Astrocyte of the cerebellum (primary cell): ENCODE results near the gene PNMA5.
A peak's percentile ranks its signal among the peaks of the same experiment; 100 is the strongest.

ENCODE experiments used
- DNase-seq: peaks from one replicate; pipeline ENCODE4 v3.0.0-alpha.2; 2011; ENCODE audit warnings: low read depth
- H3K4me3 ChIP-seq: 2 replicates; pipeline ENCODE4 v1.5.1; 2011; ENCODE audit warnings: mild to moderate bottlenecking, low read depth, low read length, moderate library complexity
- in situ Hi-C: cut with HindIII; loops from 2 replicates; pipeline ENCODE4 v1.10.0; 2017; ENCODE audit warnings: low sequenced_read_pairs
- TF ChIP-seq, protein P1 (sequence below): IDR thresholded peaks from 2 replicates; pipeline ENCODE4 v1.5.1; 2012; ENCODE audit warnings: low read length, low read depth, moderate library complexity, mild to moderate bottlenecking; ENCODE audit errors: missing control alignments

Gene PNMA5

GRCh38 chrX:152958524-152959465, 35.1 kb downstream of the PNMA5 start:
- H3K4me3 ChIP-seq = peak overlapping the region; percentile 21
- in situ Hi-C loops = no loop called here
- TF ChIP-seq, protein P1, sequence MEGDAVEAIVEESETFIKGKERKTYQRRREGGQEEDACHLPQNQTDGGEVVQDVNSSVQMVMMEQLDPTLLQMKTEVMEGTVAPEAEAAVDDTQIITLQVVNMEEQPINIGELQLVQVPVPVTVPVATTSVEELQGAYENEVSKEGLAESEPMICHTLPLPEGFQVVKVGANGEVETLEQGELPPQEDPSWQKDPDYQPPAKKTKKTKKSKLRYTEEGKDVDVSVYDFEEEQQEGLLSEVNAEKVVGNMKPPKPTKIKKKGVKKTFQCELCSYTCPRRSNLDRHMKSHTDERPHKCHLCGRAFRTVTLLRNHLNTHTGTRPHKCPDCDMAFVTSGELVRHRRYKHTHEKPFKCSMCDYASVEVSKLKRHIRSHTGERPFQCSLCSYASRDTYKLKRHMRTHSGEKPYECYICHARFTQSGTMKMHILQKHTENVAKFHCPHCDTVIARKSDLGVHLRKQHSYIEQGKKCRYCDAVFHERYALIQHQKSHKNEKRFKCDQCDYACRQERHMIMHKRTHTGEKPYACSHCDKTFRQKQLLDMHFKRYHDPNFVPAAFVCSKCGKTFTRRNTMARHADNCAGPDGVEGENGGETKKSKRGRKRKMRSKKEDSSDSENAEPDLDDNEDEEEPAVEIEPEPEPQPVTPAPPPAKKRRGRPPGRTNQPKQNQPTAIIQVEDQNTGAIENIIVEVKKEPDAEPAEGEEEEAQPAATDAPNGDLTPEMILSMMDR = peak; percentile 72
- peak; percentile 58 for DNase-seq

DNA sequence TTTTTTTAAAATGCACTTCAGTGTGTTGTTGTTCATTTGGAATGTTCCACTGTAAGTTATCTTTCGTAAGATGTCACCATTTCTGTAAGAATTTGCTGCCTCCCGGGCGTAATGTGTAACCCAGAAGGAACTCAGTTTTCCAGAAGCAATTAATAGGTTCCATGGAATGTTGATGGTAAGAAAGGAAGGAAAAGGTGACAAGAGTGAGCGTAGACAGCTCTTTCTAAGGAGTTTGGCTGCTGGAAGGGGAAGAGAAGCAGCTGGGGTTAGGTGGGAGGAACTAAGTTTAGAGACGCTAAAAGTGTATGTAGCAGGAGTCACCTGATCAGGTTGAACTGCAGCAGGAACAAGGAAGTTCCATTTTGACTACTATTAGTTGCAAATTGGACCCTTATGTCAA, 35.9 kb downstream of the PNMA5 start:
- in situ Hi-C loops = no loop called here
- H3K4me3 ChIP-seq = no peak overlapping the region
- TF ChIP-seq, protein P1 = no peak
- DNase-seq = no peak

GRCh38 chrX:152950786-152951185, 43.1 kb downstream of the PNMA5 start:
- TF ChIP-seq, protein P1 = no peak
- in situ Hi-C loops = no loop called here
- no peak overlapping the region for H3K4me3 ChIP-seq
- no peak for DNase-seq

GRCh38 chrX:152949114-152949513, 44.8 kb downstream of the PNMA5 start:
- no peak overlapping the region for H3K4me3 ChIP-seq

DNA sequence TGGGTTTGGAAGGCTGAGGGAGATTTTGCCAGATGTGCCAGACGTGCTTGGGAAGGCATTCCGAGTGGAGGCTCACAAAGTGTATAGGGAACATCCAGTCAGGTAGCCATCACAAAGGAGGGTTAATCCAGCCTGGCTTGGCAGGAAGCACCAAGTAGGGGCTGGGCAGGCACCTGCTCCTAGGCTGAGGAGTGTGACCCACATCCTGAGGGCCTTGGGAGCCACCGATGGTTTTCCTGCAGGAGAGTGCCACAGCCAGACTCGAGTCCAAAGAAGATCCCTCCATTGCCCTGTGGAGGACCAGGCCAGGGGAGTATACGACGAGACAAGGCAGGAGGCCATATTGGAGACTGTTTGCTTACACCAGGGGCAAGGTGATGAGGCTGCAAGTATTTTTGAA, 47.2 kb downstream of the PNMA5 start:
- in situ Hi-C loops = no loop called here
- TF ChIP-seq, protein P1 = no peak
- no peak overlapping the region for H3K4me3 ChIP-seq
- DNase-seq = no peak

More at GRCh38 chrX:152949114-152949513, 44.8 kb downstream of the PNMA5 start:
- TF ChIP-seq, protein P1 = no peak
- no peak for DNase-seq
- in situ Hi-C loops = no loop called here

DNA sequence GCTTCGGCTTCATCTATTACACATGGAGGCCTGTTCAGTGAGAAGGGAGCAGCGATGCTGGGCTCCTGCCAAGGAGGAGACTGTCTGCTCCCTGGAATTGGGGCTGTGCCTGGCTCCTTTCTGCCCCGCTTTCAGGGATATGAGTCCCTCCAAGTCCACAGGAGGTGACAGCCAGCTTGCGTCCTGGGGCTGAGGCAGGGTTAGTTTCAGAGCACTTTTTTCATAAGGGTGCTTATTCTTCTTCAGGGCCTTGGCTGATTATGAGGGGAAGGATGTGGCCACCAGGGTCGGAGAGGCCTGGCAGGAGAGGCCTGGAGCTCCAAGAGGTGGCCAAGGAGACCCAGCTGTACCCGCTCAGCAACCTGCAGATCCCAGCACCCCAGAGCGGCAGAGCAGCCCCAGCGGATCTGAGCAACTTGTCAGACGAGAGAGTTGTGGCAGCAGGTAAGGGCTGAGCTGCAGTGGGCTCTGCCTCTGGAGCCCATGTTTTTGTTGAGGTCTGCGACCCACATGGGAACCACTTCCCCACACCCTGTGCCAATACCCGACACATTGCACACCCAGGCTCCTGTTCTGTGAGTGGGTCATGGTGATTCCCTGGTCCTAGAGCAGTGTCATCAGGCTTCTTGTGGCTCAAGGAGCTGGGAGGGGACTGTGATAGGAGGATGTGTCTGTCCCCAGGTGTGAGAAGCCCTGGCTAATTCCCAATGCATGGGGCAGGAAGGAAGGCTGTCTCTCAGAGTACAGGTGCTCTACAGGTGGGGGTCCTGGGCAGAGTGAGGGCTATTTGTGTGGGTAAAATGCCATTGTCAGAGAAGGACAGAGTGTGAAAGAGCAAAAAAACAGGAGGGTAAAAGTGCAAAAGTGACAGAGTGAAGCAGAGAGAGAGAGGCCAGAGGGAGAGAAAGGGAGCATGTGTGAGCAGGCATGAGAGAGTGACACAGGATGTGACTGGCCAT, 48.6 kb downstream of the PNMA5 start:
- TF ChIP-seq, protein P1 = no peak
- in situ Hi-C loops = no loop called here
- DNase-seq = no peak
- no peak overlapping the region for H3K4me3 ChIP-seq
